Trophoblast cell (in vitro differentiated cells and primary cell): ENCODE data around the gene PRDM16.

Experiments
- DNase-seq, 2 donors: peaks; one replicate each; pipeline ENCODE4 v3.0.0-alpha.2; 2016
- H2AFZ ChIP-seq: 2 replicates; pipeline ENCODE4 v1.6.1; 2013; ENCODE audit warnings: low read length, moderate library complexity, mild to moderate bottlenecking; ENCODE audit not compliant: insufficient read depth, poor library complexity
- H2AK5ac ChIP-seq: 2 replicates; pipeline ENCODE4 v1.6.1; 2013; ENCODE audit warnings: mild to moderate bottlenecking, low read length
- H2BK120ac ChIP-seq: 2 replicates; pipeline ENCODE4 v1.6.1; 2013; ENCODE audit warnings: low read length, mild to moderate bottlenecking, moderate library complexity; ENCODE audit not compliant: insufficient read depth, poor library complexity
- H2BK12ac ChIP-seq: 2 replicates; pipeline ENCODE4 v1.6.1; 2013; ENCODE audit warnings: mild to moderate bottlenecking, low read length, moderate library complexity
- H2BK5ac ChIP-seq: 2 replicates; pipeline ENCODE4 v1.6.1; 2013; ENCODE audit warnings: low read length, low read depth, moderate library complexity, mild to moderate bottlenecking; ENCODE audit not compliant: poor library complexity
- H3K14ac ChIP-seq: 2 replicates; pipeline ENCODE4 v1.6.1; 2013; ENCODE audit warnings: mild to moderate bottlenecking, low read length
- H3K18ac ChIP-seq: 2 replicates; pipeline ENCODE4 v1.6.1; 2013; ENCODE audit warnings: mild to moderate bottlenecking, low read length
- H3K23ac ChIP-seq: 2 replicates; pipeline ENCODE4 v1.6.1; 2013; ENCODE audit warnings: low read length
- H3K27ac ChIP-seq: 2 replicates; pipeline ENCODE4 v1.5.1; 2013; ENCODE audit warnings: low read depth, mild to moderate bottlenecking, inconsistent platforms, low read length, moderate library complexity
- H3K27me3 ChIP-seq: 2 replicates; pipeline ENCODE4 v1.6.1; 2013; ENCODE audit warnings: inconsistent platforms, mild to moderate bottlenecking, low read length, moderate library complexity; ENCODE audit not compliant: insufficient read depth
- H3K36me3 ChIP-seq, 2 experiments: 1 replicate in 1 of 2; 2 replicates in 1 of 2; pipeline ENCODE4 v1.6.1; 2013; ENCODE audit warnings: low read length in 2 of 2, mild to moderate bottlenecking in 2 of 2, moderate library complexity in 1 of 2; ENCODE audit not compliant: insufficient read depth in 2 of 2, control insufficient read depth in 1 of 2
- H3K4ac ChIP-seq: 2 replicates; pipeline ENCODE4 v1.6.1; 2013; ENCODE audit warnings: low read depth, mild to moderate bottlenecking, low read length, moderate library complexity
- H3K4me1 ChIP-seq, 2 experiments: 1 replicate in 1 of 2; 2 replicates in 1 of 2; pipeline ENCODE4 v1.6.1; 2013; ENCODE audit warnings: low read length in 2 of 2, mild to moderate bottlenecking in 2 of 2, moderate library complexity in 1 of 2; ENCODE audit not compliant: insufficient read depth in 2 of 2, control insufficient read depth in 1 of 2
- H3K4me2 ChIP-seq: 2 replicates; pipeline ENCODE4 v1.6.1; 2013; ENCODE audit warnings: inconsistent platforms, mild to moderate bottlenecking, low read length, moderate library complexity
- H3K4me3 ChIP-seq: 2 replicates; pipeline ENCODE4 v1.5.1; 2013; ENCODE audit warnings: mild to moderate bottlenecking, low read depth, low read length, inconsistent platforms
- H3K79me1 ChIP-seq: one replicate; pipeline ENCODE4 v1.6.1; 2013; ENCODE audit warnings: low read length
- H3K79me2 ChIP-seq: 2 replicates; pipeline ENCODE4 v1.6.1; 2013; ENCODE audit warnings: low read length, mild to moderate bottlenecking; ENCODE audit not compliant: control insufficient read depth, insufficient read depth, poor library complexity
- H3K9ac ChIP-seq: 2 replicates; pipeline ENCODE4 v1.6.1; 2013; ENCODE audit warnings: mild to moderate bottlenecking, low read length
- H3K9me3 ChIP-seq: 2 replicates; pipeline ENCODE4 v1.6.1; 2013; ENCODE audit warnings: low read depth, mild to moderate bottlenecking, control low read depth, inconsistent platforms, low read length; ENCODE audit not compliant: insufficient read depth
- H4K12ac ChIP-seq: 2 replicates; pipeline ENCODE4 v1.6.1; 2013; ENCODE audit warnings: low read depth, mild to moderate bottlenecking, low read length, moderate library complexity
- H4K8ac ChIP-seq: 2 replicates; pipeline ENCODE4 v1.6.1; 2013; ENCODE audit warnings: low read depth, mild to moderate bottlenecking, low read length, moderate library complexity
- H4K91ac ChIP-seq: one replicate; pipeline ENCODE4 v1.6.1; 2013; ENCODE audit warnings: low read depth, mild to moderate bottlenecking, low read length, moderate library complexity
- WGBS: extraction: QIAGEN DNeasy Blood & Tissue Kit; methylation state at CpG from one replicate; pipeline ENCODE4 v1.1.7; 2013; ENCODE audit warnings: missing lambda C conversion rate; ENCODE audit not compliant: insufficient read length, insufficient coverage; ENCODE audit errors: extremely low coverage; 5-methylcytosine and 5-hydroxymethylcytosine counted together

The PRDM16 gene

DNA sequence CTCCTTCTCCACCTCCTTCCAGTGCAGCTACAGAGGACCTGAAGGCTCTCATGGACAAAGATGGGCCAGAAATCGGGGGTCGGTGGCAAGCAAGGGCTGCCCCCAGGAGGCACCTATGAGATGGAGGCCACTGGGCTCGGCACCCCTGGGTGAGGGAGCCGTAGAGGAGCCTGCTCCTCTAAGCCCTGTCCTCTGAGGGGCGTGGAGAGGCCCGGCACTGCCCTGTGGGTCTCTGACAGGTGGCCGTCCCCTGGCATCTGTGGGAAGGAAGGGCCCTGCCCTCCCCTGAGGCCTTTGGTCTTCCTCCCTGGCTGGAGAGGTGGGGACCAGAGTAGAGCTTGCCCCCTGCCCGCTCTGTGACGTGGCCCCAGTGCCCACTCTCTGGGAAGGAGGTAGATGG lies 30.9 kb downstream of the PRDM16 start:
- WGBS, result no CpG with 5 or more reads among the region's 9 CpGs

DNA sequence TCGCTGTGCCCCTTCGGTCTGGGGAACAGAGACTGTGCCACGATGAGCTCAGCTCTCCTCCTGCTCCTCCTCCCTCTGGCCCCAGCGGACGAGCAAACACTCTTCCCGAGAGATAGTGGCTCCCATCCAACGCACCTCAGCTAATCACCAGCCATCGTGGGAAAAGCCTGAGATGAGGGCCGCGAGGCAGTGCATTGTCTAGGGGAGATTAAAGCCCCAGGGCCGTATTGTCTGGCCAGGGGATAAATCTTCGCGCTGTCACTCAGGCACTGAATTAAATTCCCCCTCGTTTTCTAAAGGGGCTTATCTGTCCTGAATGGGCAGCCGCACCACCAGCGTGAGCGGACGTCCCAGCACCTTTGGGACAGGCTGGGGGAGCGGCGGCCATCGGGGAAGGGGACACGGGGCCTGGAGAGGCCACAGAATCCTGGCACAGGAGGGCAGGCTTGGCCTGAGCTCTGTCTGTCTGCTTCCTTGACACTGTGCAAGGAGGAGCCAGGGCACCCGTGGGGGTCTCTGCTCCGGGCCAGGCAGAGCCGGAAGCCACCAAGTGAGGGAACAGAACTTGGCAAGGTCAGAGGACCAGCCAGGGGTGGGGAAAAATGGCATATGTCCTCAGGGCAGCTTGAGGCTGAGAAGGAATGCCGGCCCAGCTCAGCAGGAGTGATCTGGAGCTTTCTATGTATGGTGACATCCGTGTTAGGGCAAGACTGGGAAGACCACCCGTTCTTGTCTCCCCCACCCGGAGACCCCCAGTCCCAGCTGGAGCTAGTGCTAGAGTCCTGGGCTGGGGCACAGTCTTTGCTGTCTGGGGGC lies 32.3 kb downstream of the PRDM16 start:
- no peak overlapping the region for H4K12ac ChIP-seq
- H3K27ac ChIP-seq, result no peak overlapping the region
- no peaks in the 10 kb centered on the region for H3K79me2 ChIP-seq
- H3K18ac ChIP-seq, result no peak overlapping the region
- no peak overlapping the region for H3K4me2 ChIP-seq
- no peak overlapping the region for H2AFZ ChIP-seq
- H3K4me3 ChIP-seq, result no peak overlapping the region
- no peaks in the 10 kb centered on the region for H3K36me3 ChIP-seq
- H2BK12ac ChIP-seq, result no peak overlapping the region
- no peaks in the 10 kb centered on the region for H3K27me3 ChIP-seq
- H4K91ac ChIP-seq, result no peak overlapping the region
- peaks cover 6 to 9% of the 10 kb centered on the region in 2 experiments for H3K4me1 ChIP-seq
- no peak overlapping the region for H2BK5ac ChIP-seq
- H3K4ac ChIP-seq, result no peak overlapping the region
- DNase-seq, result no peak
- no peak overlapping the region for H3K23ac ChIP-seq
- no peak overlapping the region for H2BK120ac ChIP-seq
- no peak overlapping the region for H3K14ac ChIP-seq
- no peak overlapping the region for H4K8ac ChIP-seq
- no peak overlapping the region for H3K9ac ChIP-seq
- no CpG with 5 or more reads among the region's 29 CpGs for WGBS
- H3K9me3 ChIP-seq, result no peaks in the 10 kb centered on the region
- H3K79me1 ChIP-seq, result no peaks in the 10 kb centered on the region
- H2AK5ac ChIP-seq, result no peak overlapping the region

More for the DNA sequence above, 30.9 kb downstream of the PRDM16 start:
- no peak overlapping the region for H3K27ac ChIP-seq
- H4K12ac ChIP-seq, result no peak overlapping the region
- no peak overlapping the region for H2BK12ac ChIP-seq
- no peak overlapping the region for H4K8ac ChIP-seq
- no peak overlapping the region for H3K4me3 ChIP-seq
- H3K79me2 ChIP-seq, result no peaks in the 10 kb centered on the region
- H3K79me1 ChIP-seq, result no peaks in the 10 kb centered on the region
- no peak overlapping the region for H3K4me2 ChIP-seq
- H3K4me1 ChIP-seq, result no peaks in the 10 kb centered on the region
- H3K9ac ChIP-seq, result no peak overlapping the region
- no peak for DNase-seq
- no peak overlapping the region for H2AFZ ChIP-seq
- no peaks in the 10 kb centered on the region for H3K36me3 ChIP-seq
- no peak overlapping the region for H4K91ac ChIP-seq
- H3K23ac ChIP-seq, result no peak overlapping the region
- H3K9me3 ChIP-seq, result no peaks in the 10 kb centered on the region
- no peak overlapping the region for H3K14ac ChIP-seq
- H3K18ac ChIP-seq, result no peak overlapping the region
- no peak overlapping the region for H2BK5ac ChIP-seq
- H3K27me3 ChIP-seq, result no peaks in the 10 kb centered on the region
- H2BK120ac ChIP-seq, result no peak overlapping the region
- no peak overlapping the region for H3K4ac ChIP-seq
- no peak overlapping the region for H2AK5ac ChIP-seq

DNA sequence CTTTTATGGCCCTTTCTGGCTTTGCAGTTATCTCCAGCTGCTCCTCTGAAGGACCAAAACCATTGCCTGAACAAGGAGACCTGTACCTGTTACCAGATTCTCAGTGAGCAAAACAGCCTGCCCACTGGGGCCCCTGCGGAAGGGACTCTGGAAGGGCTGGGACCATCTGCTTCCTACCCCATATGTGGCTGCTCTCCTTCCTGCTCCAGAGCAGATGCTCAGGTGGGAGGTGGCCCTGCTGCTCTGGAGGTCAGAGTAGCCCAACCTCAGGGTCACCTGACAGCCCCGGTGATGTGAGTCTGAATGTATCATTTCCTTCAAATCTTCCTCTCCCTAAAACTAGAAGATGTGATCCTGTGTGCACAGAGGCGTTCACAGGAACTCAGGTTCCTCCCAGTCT lies 33.6 kb downstream of the PRDM16 start:
- no peak overlapping the region for H3K27ac ChIP-seq
- no peaks in the 10 kb centered on the region for H3K27me3 ChIP-seq
- H3K4me1 ChIP-seq, result peaks cover 6 to 9% of the 10 kb centered on the region in 2 experiments
- H3K14ac ChIP-seq, result no peak overlapping the region
- H3K36me3 ChIP-seq, result no peaks in the 10 kb centered on the region
- DNase-seq, result no peak
- H2BK5ac ChIP-seq, result no peak overlapping the region
- no peak overlapping the region for H3K4ac ChIP-seq
- no peak overlapping the region for H3K4me2 ChIP-seq
- H3K18ac ChIP-seq, result no peak overlapping the region
- no peak overlapping the region for H2AK5ac ChIP-seq
- no CpG with 5 or more reads among the region's 3 CpGs for WGBS
- no peak overlapping the region for H3K4me3 ChIP-seq
- no peak overlapping the region for H4K8ac ChIP-seq
- no peaks in the 10 kb centered on the region for H3K79me1 ChIP-seq
- H4K91ac ChIP-seq, result no peak overlapping the region
- H2BK120ac ChIP-seq, result no peak overlapping the region
- H2BK12ac ChIP-seq, result no peak overlapping the region
- H3K9me3 ChIP-seq, result peaks cover 2% of the 10 kb centered on the region
- H3K9ac ChIP-seq, result no peak overlapping the region
- H4K12ac ChIP-seq, result no peak overlapping the region
- H2AFZ ChIP-seq, result no peak overlapping the region
- no peak overlapping the region for H3K23ac ChIP-seq
- H3K79me2 ChIP-seq, result no peaks in the 10 kb centered on the region

DNA sequence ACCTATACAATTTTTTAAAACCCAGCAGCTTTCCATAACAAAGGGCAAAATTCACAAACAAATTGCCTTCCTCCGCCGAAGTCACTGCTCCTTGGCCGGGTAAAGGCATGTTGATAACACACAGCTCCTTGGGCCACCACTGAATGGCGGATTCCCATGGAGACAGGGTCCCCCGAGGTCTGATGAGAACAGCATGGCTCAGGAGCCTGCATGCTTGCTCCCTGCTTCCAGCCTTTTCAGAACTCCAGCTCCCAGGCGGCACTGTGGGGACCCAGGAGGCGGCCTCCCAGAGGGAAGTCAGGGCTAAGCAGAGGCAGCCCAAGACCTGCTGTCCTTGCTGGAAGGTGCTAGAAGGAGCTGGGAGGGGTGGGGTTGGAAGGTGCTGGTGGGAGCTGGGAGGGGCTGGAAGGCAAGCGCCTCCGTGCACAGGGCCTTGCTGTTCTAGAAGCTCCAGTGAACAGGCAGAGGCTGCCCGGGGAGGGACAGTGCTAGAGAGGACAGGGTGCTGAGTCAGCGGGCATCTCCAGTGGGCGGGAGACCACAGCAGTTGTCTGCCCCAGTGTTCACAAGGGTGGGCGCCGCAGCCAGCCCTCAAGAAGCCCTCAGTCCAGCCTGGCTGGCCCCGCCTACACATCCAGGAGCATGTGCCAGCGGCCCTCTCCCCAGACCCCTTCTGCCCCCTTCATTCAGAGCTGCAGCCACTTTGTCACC lies 35.1 kb downstream of the PRDM16 start:
- Histone ChIP-seq H2AK5ac (no peak overlapping the region), H3K4me3 (no peak overlapping the region), H3K4me2 (no peak overlapping the region), H4K8ac (no peak overlapping the region), H3K9ac (no peak overlapping the region), H3K4me1 (peaks cover 6 to 9% of the 10 kb centered on the region in 2 experiments), H3K4ac (no peak overlapping the region), H3K27ac (no peak overlapping the region), H3K14ac (no peak overlapping the region), H3K18ac (no peak overlapping the region), H3K79me1 (no peaks in the 10 kb centered on the region), H2BK5ac (no peak overlapping the region), H3K27me3 (no peaks in the 10 kb centered on the region), H3K23ac (no peak overlapping the region), H3K9me3 (peaks cover 7% of the 10 kb centered on the region), H3K36me3 (no peaks in the 10 kb centered on the region), H4K91ac (no peak overlapping the region), H4K12ac (no peak overlapping the region), H2BK120ac (no peak overlapping the region), H2AFZ (no peak overlapping the region), H2BK12ac (no peak overlapping the region), H3K79me2 (no peaks in the 10 kb centered on the region)
- WGBS, result no CpG with 5 or more reads among the region's 16 CpGs
- DNase-seq, result no peak
